PC-3 (cell line): Measurements from ENCODE around the gene CREBRF.

Experiments used
- EZH2 ChIP-seq: fragments of 300-600 bp; sonication (generic); IDR thresholded peaks from one replicate; pipeline ENCODE4 v1.6.1; 2017; ENCODE audit warnings: antibody characterized with exemption, mild to moderate bottlenecking, low read length; ENCODE audit not compliant: unreplicated experiment
- EZH2phosphoT487 ChIP-seq: fragments of 300-600 bp; sonication (generic); IDR thresholded peaks from 2 replicates; pipeline ENCODE4 v1.6.1; 2018; ENCODE audit warnings: mild to moderate bottlenecking, antibody characterized with exemption, low read length, borderline replicate concordance
- TF ChIP-seq, protein P1 (sequence below): fragments of 300-600 bp; sonication (generic); conservative IDR thresholded peaks from 2 replicates; pipeline ENCODE4 v1.5.1; 2017; ENCODE audit warnings: antibody characterized with exemption, low read depth, mild to moderate bottlenecking, low read length

DNA sequence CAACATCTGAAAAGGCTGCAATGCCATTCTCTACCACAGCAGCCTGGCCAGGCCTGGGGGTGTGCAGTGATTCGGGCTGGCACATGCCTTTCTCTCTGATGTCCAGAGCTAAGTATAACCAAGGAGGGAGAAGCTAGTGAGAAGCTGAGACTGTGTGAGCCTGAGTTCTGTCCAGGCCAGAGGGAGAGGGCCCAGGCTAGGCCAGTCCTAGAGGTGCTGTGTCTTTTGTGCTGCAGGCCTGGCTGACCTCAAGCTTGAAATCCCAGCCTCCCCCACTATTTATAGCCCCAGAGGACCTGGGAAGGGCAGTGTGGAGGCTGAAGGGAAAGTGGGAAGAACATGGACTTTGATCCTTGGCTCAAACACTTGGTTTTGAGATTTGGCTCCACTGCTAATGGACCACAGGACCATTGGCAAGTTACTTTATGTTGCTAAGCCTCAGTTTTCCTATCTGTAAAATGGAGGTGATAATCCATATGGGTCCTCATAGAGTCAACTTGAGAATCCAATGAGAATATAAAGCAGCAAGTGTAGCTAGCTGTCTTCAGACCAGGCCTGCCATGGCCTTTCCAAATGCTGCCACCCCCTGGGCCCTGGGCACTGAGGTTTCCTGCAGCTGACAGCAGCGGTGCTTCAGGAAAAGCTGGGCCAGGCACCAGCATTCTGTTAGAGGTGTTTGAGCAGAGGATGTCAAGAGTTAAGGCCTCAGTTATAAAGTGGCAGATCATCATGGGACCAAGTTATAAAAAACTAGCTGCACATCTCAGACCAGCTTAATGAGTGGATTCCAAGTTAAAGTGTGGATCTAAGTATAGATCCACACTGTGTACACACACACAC is 109.2 kb downstream of the CREBRF start:
- no peak for TF ChIP-seq EZH2
- TF ChIP-seq EZH2phosphoT487: no peak
- TF ChIP-seq, protein P1, sequence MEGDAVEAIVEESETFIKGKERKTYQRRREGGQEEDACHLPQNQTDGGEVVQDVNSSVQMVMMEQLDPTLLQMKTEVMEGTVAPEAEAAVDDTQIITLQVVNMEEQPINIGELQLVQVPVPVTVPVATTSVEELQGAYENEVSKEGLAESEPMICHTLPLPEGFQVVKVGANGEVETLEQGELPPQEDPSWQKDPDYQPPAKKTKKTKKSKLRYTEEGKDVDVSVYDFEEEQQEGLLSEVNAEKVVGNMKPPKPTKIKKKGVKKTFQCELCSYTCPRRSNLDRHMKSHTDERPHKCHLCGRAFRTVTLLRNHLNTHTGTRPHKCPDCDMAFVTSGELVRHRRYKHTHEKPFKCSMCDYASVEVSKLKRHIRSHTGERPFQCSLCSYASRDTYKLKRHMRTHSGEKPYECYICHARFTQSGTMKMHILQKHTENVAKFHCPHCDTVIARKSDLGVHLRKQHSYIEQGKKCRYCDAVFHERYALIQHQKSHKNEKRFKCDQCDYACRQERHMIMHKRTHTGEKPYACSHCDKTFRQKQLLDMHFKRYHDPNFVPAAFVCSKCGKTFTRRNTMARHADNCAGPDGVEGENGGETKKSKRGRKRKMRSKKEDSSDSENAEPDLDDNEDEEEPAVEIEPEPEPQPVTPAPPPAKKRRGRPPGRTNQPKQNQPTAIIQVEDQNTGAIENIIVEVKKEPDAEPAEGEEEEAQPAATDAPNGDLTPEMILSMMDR: no peak
